Activated CD8-positive, alpha-beta memory T cell treated with anti-CD3 and anti-CD28 coated beads for 24 hours (primary cell): ENCODE measurements around the gene CD96.

Experiments used
- DNase-seq: peaks from one replicate; pipeline ENCODE4 v3.0.0-alpha.2; 2020

The CD96 gene

DNA sequence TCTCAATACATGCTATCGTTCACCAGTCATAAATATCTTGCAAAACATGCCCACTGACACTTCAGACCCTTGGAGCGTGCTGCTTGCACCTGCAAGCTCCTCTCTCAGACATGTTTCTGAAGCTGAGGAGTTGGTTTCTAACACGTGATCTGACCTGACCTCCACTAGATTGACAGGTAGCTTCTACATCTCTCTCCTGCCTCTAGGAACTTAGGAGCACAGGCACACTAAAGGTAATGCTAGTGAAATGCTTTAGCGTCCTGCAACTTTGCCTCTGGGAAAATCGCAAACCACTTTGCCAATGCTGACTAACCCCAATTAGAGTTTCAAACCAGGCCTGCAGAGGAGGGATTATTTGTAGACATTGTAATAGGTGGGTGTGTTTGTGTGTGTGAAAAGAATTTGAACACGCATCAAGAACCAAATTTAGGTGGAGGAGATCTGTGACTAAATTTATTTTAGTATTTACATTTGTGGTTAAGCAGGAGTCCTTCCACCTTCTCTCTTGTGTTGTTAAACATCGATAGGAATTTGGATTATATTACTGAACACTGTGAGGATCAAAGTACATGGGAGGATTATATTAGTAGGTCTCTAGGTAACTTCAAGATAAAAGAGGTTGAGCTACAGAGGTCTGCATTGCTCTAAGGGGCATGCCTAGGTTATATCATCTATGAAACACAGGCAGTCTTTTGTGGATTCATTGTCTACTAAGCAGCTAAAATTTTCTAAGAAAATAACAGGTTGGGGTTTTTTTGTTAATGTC lies 139.8 kb downstream of the CD96 start:
- DNase-seq = no peak

DNA sequence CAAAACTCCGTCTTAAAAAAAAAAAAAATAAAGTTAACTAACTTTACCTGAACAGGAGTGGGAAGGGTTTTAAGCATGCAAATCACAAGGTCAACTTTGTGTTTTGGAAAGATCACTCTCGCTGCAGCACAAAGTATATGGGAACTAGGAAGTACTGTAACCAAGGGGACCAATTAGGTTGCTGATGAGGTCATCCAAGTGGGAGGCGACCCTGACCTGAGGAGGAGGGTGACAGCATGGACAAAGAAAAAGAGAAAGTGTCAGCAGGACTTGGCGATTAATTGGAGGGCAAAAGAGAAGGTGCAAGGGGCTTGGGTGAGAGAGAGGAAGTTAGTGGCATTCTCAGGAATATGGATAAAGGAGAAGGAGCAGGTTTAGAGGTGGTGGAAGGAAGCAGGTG lies 142.6 kb downstream of the CD96 start:
- no peak for DNase-seq

DNA sequence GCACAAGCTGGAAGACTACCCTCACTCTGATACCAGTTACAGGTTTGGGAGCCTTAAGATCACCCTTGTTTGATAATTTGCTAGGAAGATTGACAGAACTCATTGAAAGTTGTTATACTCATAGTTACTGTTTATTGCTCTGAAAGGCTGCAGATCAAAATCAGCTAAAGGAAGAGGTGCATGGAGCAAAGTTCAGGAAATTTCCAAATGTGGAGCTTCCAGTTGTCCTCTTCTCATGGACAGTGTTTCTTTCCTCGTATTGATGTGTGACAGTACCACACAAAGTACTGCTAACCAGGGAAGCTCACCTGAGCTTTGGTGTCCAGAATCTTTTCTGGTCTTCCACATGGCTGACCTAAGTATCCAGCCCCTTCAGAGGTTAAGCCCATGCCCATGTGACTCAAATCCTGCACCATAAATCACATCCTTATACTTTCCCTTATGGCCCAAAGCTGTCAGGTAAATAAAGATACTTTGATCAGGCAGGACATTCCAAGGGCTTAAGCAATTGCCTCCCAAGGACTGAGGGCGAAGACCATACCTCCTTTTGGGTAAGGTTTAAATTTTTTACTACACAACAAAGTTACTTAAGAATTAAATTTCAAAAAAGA lies 146.3 kb downstream of the CD96 start:
- DNase-seq = no peak

DNA sequence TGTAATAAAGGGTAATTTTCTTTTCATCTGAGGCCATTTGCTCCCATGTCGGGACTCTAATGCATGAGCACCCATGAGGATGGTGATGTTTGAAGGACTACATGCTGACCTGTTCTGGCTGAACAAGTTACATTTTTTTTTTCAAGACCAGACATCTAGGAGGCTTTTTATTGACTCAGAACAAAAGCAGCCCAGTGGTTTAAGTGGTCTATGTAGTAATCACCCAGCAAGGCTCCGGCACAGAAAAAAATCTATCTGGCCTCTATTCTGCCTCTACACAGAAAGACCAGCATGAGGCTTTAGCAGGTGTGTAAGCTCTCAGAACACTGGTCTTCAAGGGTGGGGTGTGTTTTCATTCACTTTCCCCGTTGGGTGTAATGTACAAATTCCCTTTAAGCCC lies 148.2 kb downstream of the CD96 start:
- DNase-seq = no peak

DNA sequence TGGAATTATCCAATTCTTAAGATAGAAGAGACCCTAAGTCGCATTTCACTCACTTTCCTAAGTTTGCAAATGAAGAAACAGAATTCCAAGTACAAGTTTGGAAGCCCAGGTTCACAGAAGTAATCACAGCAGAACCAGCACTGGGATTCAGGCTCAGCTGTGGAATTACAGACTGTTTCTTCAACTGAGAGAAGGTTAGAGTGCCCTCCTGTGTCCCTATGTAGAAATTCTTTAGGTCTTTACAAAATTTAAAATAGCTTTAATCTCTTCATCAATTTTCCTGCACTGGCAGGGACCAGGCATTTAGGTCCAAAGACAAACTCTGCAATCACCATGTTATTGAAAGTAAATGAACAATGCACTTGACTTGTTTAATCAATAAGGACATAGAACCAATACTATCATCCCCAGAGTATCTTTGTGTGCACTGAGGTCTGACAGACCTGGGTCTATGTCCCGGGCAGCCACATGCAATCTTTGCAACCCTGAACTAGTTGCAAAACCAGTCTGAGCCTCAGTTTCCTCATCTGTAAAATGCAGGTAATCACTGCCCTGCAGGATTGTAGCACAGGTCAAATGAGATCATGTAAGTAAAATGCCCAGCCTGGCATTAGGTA lies 149.4 kb downstream of the CD96 start:
- no peak for DNase-seq

DNA sequence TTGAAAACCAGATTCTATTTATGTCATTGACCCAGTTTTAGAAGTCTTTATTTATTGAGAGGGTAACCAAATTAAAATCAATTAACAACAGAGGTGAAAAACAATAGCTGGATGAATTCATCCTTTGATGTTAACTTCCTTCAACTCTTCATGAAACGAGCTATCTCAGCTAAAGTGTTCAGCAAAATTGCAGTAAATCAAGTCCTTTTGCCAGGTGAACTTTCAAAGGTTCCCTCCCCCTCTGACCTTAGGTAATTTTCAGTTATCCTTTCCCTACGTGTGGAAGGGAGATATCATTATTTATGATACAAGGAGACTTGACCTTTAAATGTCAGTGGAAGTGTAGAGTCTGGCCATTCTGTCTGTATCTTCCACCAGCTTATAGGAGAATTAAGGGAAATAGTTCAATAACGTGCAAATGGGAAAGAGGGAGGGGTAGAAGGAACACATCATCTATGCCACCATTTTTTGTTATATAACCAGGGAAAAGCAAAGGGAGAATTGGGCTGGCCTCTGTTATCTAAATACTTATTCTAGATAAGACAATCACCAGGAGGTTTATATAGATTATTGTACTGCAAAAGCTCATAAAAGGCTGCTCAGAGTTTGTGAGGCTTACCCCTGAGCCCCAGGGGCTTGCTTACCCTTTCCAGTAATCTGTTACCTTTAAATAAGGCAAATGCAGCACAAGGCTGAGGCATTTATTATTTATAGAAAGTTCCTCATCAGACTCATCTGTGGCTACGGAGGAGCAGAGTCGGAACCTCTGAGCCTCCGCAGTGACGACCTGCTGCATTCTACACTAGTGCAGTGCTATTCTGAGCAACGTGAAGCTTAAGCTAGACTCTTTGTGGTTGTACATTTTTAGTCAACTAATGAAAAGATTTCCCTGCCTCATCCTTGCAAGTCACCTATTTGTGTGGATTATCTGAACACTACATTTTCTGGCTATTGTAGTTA lies 150.9 kb downstream of the CD96 start:
- DNase-seq = no peak

DNA sequence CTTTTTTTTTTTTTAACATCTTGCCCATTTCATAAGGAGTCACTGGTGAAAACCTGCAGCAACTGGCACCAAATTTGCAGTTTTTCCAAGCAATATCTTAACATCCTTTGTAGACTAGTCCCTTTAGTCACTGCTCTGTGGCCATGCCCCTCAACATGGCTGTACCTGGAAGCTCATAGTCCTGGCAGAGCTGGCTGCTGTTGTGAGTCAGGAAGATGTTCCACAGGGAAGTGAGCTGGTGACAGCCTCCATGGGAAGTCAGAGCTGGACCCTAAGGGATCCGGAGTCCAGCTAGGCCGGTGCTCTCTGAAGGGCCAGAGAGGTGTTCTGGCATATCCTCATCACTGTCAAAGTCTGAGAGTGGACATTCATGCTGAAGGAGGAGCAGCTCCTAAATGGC lies 152.5 kb downstream of the CD96 start:
- DNase-seq = no peak

DNA sequence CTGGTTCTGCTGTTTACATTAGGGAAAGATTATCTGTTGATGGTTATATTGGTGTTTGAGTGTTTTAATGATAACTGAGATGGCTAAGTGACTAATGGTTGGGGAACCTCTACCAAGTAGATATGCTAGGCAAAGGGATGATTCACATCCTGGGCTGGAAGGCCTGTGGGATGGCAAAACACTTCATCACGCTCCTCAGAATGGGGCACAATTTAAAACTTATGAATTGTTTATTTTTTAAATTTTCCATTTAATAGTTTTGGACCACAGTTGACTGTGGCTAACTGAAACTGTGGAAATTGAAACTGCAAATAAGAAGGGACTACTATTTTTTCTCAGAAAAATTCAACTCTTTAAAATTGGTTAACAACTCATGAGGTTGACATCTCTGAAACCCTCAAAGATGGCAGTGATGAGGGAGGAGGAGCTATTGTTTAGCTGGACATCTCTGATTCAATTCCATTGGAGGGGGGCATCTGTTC lies 153.7 kb downstream of the CD96 start:
- no peak for DNase-seq

DNA sequence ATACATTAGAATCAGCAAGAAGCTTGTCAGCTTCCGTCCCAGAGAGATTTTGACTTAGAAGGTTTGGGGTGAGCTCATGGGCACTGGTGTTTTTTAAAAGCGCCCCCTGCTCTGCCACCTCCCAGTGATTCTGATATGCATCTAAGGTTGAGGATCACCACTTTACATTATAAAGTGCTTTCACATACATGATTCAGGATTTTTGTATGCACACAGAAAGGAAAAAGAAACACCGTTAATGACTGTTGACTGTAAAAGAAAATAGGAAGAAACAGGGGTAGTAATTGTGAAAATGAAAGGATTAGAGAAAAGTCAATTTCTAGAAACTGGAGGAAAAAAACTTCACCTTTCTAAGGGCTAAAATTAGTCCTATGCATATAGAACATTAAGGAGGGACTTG lies 158.1 kb downstream of the CD96 start:
- no peak for DNase-seq

DNA sequence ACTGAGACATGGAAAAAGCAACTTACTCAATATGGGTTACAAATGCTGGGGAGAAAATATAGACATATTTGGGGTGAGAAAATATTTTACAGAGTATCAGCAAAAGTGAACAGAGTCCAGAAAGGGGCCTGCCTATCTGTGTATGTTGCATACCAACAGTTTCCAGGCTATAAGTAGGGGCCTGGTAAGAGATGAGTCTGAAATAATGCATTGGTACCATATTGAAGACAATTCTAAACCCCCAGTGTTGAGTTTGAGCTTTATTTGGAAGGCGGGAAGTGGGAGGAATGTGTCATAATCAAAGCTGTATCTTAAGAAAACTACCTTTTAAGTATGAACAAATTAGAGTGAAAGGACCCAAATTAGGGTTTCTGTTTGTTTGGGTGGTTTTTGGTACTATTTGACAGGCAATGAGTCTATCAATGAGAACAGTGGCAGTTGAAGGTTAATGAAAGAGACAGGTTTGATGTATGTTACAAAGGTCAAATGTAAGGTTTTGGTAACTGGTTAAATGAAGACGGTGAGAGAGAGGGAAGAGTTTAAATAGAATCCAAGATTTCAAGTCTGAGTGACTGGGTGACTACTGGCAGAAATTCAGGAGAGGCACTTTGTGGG lies 159.4 kb downstream of the CD96 start:
- DNase-seq = no peak
